H4 (cell line): ENCODE results near the gene PDGFD. TPM values are rescaled to one million over a fixed set of nuclear protein-coding genes. Genes with fewer than 3 reads are reported as not detected.
A peak's percentile ranks its signal among the peaks of the same experiment; 100 is the strongest.

Source experiments
- DNase-seq: peaks from one replicate; pipeline ENCODE4 v3.0.0-alpha.2; 2015; ENCODE audit warnings: low spot score
- total RNA-seq: library from RNA; depleted of rRNA; stranded (reverse); fragments of >200 nt; shearing (Covaris generic); gene quantifications from 2 replicates; pipeline ENCODE4 v1.2.3, GENCODE V29; 2014

The PDGFD gene
- total RNA-seq, 1 experiment from 2014 or later = 5.3 TPM

GRCh38 chr11:103920449-103920848, 243.5 kb downstream of the PDGFD start:
- no peak for DNase-seq

- DNase-seq = peak; percentile 23
These were observed 253.2 kb downstream of the PDGFD start for GRCh38 chr11:103910721-103911120.

GRCh38 chr11:103907548-103908455, 256.1 kb downstream of the PDGFD start:
- peak; percentile 36 for DNase-seq

- no peak for DNase-seq
These were observed 256.8 kb downstream of the PDGFD start for GRCh38 chr11:103907136-103907535.

GRCh38 chr11:103906291-103906867, 257.6 kb downstream of the PDGFD start:
- no peak for DNase-seq

- no peak for DNase-seq
These were observed 259.7 kb downstream of the PDGFD start for GRCh38 chr11:103904324-103904667.

GRCh38 chr11:103903621-103904323, 260.2 kb downstream of the PDGFD start:
- no peak for DNase-seq

- no peak for DNase-seq
These were observed 261.0 kb downstream of the PDGFD start for GRCh38 chr11:103902994-103903393.

GRCh38 chr11:103901656-103902055, 262.3 kb downstream of the PDGFD start:
- no peak for DNase-seq

- DNase-seq = no peak
These were observed 265.2 kb downstream of the PDGFD start for GRCh38 chr11:103898577-103899336.

GRCh38 chr11:103898065-103898464, 265.9 kb downstream of the PDGFD start:
- no peak for DNase-seq

GRCh38 chr11:103897160-103897936, 266.6 kb downstream of the PDGFD start:
- no peak for DNase-seq

- no peak for DNase-seq
These were observed 268.8 kb downstream of the PDGFD start for GRCh38 chr11:103895106-103895505.

GRCh38 chr11:103894673-103895072, 269.3 kb downstream of the PDGFD start:
- no peak for DNase-seq

- DNase-seq = no peak
These were observed 269.9 kb downstream of the PDGFD start for GRCh38 chr11:103894034-103894433.

- no peak for DNase-seq
These were observed 270.6 kb downstream of the PDGFD start for GRCh38 chr11:103893371-103893770.

- peak; percentile 58 for DNase-seq
These were observed 271.3 kb downstream of the PDGFD start for GRCh38 chr11:103892603-103893002.

GRCh38 chr11:103890654-103891053, 273.3 kb downstream of the PDGFD start:
- DNase-seq = no peak

- DNase-seq = no peak
These were observed 274.3 kb downstream of the PDGFD start for GRCh38 chr11:103889679-103890078.

GRCh38 chr11:103888541-103888951, 275.4 kb downstream of the PDGFD start:
- DNase-seq = no peak

GRCh38 chr11:103887001-103887658, 276.8 kb downstream of the PDGFD start:
- no peak for DNase-seq
